GM12891 (cell line): ENCODE data around the gene ABCC4.

Experiments used
- PAX5 ChIP-seq: IDR thresholded peaks from 2 replicates; pipeline ENCODE4 v1.6.1; 2011; ENCODE audit warnings: low read length, moderate library complexity, mild to moderate bottlenecking; ENCODE audit not compliant: insufficient read depth, severe bottlenecking
- POLR2A ChIP-seq: IDR thresholded peaks from 2 replicates; pipeline ENCODE4 v1.6.1; 2011; ENCODE audit warnings: low read depth, low read length, control low read depth
- POLR2AphosphoS5 ChIP-seq: IDR thresholded peaks from 2 replicates; pipeline ENCODE4 v1.6.1; 2011; ENCODE audit warnings: low read depth, low read length, control low read depth
- POU2F2 ChIP-seq: IDR thresholded peaks from 2 replicates; pipeline ENCODE4 v1.6.1; 2011; ENCODE audit warnings: low read depth, mild to moderate bottlenecking, control low read depth, low read length, moderate library complexity
- SPI1 ChIP-seq: IDR thresholded peaks from 2 replicates; pipeline ENCODE4 v1.6.1; 2011; ENCODE audit warnings: low read depth, low read length, control low read depth
- TAF1 ChIP-seq: IDR thresholded peaks from 2 replicates; pipeline ENCODE4 v1.6.1; 2011; ENCODE audit warnings: low read depth, low read length, control low read depth

- TF ChIP-seq POLR2A: no peak
- no peak for TF ChIP-seq TAF1
- no peak for TF ChIP-seq POLR2AphosphoS5
- TF ChIP-seq SPI1: no peak
- no peak for TF ChIP-seq PAX5
- no peak for TF ChIP-seq POU2F2
These were observed 176.3 kb downstream of the ABCC4 start for GRCh38 chr13:95124959-95125358.
